ENCODE data around the gene IQSEC3.

Gene IQSEC3

GRCh38 chr12:143964-144649, 77.5 kb downstream of the IQSEC3 start:
- no peak for DNase-seq

DNA sequence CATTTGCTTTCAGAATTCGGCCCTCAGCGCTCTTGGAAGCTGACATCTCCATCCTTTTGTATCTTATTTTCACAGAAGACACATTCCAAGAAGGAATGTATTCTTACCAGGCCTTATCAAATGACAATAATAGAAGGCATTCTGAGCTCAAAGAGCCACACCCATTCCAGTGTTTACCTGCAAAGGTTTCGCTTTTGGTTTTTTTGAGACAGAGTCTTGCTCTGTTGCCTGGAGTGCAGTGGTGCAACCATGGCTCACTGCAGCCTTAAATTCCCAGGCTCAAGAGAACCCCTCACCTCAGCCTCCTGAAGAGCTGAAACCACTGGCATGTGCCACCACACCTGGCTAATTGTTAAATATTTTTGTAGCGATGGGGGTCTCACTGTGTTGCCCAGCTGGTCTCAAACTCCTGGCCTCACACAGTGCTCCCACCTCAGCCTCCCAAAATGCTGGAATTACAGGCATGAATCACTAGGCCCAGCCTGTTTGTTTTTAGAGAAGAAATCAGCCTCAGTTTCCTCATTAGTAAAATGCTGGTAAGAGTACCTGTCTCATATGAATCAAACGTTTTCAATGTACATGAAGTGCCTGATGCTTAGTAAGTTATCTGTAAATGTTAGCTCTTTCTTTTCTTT, 78.2 kb downstream of the IQSEC3 start:
- DNase-seq, result no peak

GRCh38 chr12:145369-145960, 78.9 kb downstream of the IQSEC3 start:
- DNase-seq, result no peak

DNA sequence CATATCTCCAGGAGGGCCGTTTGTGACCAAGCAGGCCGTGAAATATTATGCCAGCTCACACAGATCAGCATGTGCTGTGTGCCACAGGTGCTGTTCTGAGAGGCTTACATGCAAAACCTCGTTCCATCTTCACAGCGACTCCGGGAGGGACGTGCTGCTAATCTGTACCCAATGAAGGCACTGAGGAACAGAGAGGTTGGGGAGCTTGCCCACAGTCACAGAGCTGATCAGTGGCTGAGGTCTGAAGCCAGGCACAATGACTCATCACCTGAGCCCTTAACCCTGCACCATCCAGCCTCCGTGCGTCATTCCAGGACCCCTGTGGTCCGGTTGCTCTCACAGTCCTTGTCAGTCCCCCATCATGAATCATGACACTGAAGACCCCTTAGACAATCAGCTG, 80.7 kb downstream of the IQSEC3 start:
- no peak for DNase-seq

DNA sequence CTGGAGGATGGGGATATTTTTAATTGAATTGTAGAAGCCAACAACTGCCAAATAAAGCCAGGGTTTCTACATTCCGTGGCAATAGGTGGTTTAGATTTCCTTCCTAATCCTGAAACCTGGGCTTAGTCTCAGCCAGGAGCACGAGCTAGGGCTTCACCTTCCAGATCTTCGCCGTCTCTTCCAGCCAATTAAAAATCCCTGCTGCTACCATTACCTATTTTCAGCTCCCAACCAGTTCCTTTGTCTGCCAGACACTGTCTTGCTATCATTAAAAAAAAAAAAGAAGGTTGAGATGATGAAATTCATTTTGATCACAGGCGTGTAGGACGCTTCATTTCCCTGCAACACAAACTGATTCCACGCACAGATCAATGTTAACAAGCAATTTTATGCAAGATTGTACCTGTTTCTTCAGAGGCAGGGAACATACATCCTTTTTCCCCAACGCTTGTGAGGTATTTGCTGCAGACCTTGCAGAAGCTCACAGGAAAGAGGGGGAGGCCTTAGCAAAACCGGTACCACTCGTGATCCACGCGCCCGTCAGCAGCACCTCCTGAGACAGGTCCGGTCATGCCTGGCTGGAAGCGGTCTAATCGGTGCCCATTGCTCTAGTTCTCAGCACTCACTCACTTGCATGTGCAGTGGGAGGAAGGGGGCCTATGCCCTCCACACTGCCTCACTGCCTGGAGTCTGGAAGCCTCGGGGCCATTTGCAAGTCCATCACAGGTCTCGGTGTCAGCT, 82.3 kb downstream of the IQSEC3 start:
- DNase-seq, result no peak

- no peak for DNase-seq
Observed at GRCh38 chr12:151579-151978, 85.0 kb downstream of the IQSEC3 start.

DNA sequence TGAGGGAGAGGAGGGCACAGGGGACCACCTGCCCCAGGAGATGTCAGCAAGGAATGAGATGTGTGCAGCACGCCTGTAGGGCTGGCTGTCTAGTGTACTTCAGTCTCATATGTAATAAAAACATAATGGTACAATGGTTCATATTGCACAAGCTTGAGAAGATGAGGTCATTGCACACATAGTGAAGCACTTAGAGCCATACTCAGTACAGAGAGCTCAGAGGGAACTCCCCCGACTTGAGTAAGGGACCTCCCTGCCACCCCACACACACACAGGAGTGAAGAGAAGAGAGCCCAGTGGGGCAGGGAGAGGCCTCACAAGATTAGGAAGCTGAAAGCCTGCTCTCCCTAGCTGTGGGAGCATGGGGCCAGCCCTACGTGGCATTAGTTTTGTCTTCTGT, 85.9 kb downstream of the IQSEC3 start:
- no peak for DNase-seq

DNA sequence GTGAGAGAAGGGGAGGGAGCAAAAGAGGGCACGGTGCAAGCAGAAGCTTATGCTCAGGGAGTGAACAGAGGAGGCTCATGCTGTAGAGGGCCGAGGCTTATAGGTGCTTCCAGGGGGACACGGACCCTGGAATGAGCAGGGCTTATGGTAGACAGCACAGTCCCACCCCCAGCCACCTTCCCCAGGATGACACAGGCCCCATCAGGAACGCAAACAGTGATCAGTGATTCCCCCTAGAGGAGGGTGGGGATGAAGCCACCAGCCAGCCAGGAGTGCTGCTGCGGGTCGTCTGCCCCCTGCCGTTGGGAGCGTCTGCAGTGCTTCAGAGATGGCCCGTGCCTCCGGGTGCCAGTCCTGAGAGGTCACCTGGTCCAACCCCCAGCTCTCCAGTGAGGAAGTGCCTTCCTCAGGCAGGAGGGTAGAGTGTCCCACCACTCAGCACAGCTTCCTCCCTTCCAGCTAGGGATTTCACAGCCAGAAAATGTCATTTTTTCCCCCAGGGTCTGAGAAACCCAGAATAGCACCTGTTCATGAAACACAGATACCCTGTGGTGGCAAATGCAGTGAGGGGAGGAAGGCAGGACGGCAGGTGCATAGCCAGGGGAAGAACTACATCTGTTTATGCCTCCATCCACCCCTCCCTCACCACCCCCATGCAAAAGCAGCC, 86.6 kb downstream of the IQSEC3 start:
- DNase-seq, result peak; percentile 72

DNA sequence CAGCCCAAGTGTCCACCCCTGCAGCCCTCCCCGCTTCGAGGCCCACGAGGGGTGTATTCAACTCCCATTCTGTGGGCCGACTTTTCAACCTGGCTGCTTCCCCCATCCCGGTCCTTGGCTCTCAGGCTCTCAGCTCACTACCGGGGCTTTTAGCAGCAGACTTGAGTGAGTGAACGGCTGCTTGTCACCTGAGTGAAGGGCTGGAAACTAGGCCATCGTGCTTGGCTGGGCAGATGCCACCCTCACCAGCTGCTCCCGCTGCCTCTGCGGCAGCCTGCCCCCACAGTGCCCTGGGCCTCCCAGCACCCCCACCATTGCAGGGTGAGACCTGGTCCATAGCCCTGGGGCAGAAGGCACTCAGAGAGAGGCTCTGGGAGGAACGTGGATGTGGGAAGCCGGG, 87.5 kb downstream of the IQSEC3 start:
- DNase-seq, result no peak

- DNase-seq, result no peak
Observed at GRCh38 chr12:155006-155405, 88.4 kb downstream of the IQSEC3 start.

DNA sequence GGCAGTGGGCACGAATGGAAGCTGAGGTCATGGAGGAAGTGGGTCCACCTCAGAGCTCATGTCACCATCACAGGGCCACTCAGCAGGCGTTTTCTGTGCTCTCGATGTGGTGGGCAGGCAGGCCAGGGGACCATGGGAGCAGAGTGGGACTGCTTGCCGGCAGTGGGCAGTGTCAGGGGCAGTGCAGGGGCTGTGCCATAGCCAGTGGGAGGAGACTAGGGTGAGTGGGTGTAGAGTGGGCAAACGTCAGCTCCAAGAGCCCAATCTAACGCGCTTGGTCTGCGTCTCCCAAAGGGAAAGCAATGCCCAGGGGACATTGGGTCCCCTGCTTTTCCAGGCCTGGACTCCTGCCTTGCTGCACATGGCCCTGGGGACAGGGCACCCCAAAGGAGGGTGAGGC, 89.1 kb downstream of the IQSEC3 start:
- DNase-seq, result no peak

DNA sequence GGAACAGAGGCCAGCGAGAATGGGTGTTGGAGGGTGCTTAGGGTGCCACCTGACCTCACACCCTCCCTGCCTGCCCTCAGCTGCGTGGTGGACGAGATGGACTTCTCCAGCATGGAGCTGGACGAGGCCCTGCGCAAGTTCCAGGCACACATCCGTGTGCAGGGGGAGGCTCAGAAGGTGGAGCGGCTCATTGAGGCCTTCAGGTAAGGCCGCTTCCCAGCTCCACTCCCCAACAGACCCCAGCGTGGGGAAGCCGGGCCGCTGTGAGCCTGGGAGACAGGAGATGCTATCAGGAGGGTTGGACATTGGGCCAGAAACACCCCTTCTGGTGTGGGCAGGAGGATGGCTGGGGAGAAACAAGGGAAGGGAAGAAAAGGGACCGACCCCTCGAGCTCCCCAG, 90.4 kb downstream of the IQSEC3 start:
- DNase-seq, result no peak

DNA sequence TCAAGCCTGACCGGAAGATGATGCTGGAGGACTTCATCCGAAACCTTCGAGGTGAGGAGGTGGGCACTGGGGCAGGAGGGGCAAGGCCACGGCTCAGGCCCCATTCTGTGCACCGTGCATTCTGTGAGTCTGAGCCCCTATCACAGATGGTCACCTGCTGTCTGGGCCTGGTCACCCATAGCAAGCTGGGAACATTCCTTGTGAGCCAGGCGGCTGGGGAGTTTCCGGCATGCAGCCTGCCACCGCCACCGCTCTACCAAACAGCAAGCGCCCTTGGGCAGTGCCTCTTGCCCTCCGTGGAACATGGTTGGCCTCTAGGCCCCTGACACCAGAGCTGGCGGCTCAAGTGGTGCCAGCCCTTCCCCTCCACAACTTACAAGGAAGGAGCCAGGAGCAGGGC, 91.1 kb downstream of the IQSEC3 start:
- no peak for DNase-seq

GRCh38 chr12:159156-159782, 92.7 kb downstream of the IQSEC3 start:
- DNase-seq, result no peak

GRCh38 chr12:160858-161257, 94.3 kb downstream of the IQSEC3 start:
- DNase-seq, result no peak

- no peak for DNase-seq
Observed at GRCh38 chr12:161823-162222, 95.3 kb downstream of the IQSEC3 start.

GRCh38 chr12:162467-163307, 96.1 kb downstream of the IQSEC3 start:
- DNase-seq, result no peak

DNA sequence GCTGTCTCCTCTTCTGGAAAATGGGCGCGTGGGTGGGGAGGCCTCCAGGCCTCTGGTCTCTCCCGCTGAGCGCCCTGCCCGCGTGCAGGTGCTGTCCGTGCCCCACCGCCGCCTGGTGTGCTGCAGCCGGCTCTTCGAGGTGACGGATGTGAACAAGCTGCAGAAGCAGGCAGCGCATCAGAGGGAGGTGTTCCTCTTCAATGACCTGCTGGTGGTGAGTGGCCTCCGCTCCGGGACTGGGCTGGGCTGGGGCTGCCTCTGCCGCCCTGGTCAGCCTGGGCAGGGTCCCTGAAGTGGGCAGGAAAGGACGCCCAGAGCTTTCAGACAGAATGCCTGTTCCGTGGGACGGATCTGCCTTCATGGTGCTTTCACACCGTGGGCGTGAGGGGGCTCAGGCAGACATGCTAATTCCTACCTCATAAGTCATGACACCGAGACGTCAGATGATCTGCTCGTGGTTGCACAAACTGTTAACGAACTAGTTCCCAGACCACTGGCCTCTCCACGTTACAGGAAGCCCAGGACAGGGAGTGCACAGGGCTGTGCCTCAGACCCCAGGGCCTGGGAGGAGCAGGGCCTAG, 96.9 kb downstream of the IQSEC3 start:
- no peak for DNase-seq

DNA sequence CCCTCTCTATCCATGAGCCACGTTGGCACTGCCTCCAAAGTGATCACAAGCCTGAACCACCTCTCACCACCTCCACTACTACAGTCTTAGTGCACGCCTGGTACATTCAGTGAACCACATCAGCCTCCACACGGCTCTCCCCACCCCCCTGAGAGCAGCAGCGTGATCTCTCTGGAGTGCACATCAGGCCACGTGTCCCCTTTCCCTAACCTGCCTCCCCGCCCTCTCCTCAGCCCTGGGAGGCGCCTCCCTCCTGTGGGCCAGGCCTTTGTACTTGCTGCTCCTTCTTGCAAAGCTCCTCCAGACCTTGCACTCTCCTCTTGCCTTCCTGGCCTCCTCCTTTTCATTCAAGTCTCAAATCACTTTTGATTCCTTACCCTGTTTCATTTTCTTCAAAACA, 97.6 kb downstream of the IQSEC3 start:
- no peak for DNase-seq

- DNase-seq, result no peak
Observed at GRCh38 chr12:165862-166368, 99.3 kb downstream of the IQSEC3 start.

GRCh38 chr12:166425-167075, 100.0 kb downstream of the IQSEC3 start:
- DNase-seq, result no peak

All from activated CD4-positive, alpha-beta T cell treated with anti-CD3 and anti-CD28 coated beads, Interleukin-10, Interleukin-2, amounts not matched to agents 100 ng/mL and 50 ng/mL, durations not matched to agents 16 hours and 8 hours (primary cell).